Lower lobe of right lung (tissue), 2 donors: ENCODE measurements around the gene CFAP100. TPM values are rescaled to one million over a fixed set of nuclear protein-coding genes. Genes with fewer than 3 reads are reported as not detected.
A peak's percentile ranks its signal among the peaks of the same experiment; 100 is the strongest.

Source experiments
- ATAC-seq, 2 donors: fragments of 200-7000 bp; cut with Tn5 transposase; one replicate each; pipeline ENCODE4 v1.9.1; 2020 to 2022; ENCODE audit warnings: mild to moderate bottlenecking in 2 of 2, moderate library complexity in 2 of 2
- DNase-seq: peaks from one replicate; pipeline ENCODE4 v3.0.0-alpha.2; 2020
- H3K27ac ChIP-seq: fragments of 200-600 bp; one replicate; pipeline ENCODE4 v1.8.0; 2022
- H3K27me3 ChIP-seq: fragments of 200-600 bp; one replicate; pipeline ENCODE4 v1.8.0; 2022; ENCODE audit warnings: low read depth
- H3K36me3 ChIP-seq: fragments of 200-600 bp; one replicate; pipeline ENCODE4 v1.8.0; 2022; ENCODE audit warnings: mild to moderate bottlenecking
- H3K4me1 ChIP-seq: fragments of 200-600 bp; one replicate; pipeline ENCODE4 v1.8.0; 2022
- H3K4me3 ChIP-seq: fragments of 200-600 bp; one replicate; pipeline ENCODE4 v1.8.0; 2022; ENCODE audit warnings: mild to moderate bottlenecking
- H3K9me3 ChIP-seq: fragments of 200-600 bp; one replicate; pipeline ENCODE4 v1.8.0; 2022
- intact Hi-C: fragments of 100-400 bp; cut with DNase I; formaldehyde crosslinking; loops from one replicate; pipeline ENCODE4 v1.11.0; 2022
- total RNA-seq: library from RNA; stranded (reverse); fragmentation: NEBNext Ultra II Directional; extraction: Animal tissue kit (Norgen Biotek cat#: 25700); gene quantifications from one replicate; pipeline ENCODE4 v1.2.1, GENCODE V29; 2021
- TF ChIP-seq, protein P1 (sequence below): fragments of 200-600 bp; IDR thresholded peaks from one replicate; pipeline ENCODE4 v1.8.0; 2022; ENCODE audit warnings: antibody characterized with exemption, mild to moderate bottlenecking
- donor health status: DM: no; HTN: yes; CAD: no; lungs with severe emphysema.

The CFAP100 gene
- total RNA-seq, 1 donor from 2014 or later, result 21.5 TPM

DNA sequence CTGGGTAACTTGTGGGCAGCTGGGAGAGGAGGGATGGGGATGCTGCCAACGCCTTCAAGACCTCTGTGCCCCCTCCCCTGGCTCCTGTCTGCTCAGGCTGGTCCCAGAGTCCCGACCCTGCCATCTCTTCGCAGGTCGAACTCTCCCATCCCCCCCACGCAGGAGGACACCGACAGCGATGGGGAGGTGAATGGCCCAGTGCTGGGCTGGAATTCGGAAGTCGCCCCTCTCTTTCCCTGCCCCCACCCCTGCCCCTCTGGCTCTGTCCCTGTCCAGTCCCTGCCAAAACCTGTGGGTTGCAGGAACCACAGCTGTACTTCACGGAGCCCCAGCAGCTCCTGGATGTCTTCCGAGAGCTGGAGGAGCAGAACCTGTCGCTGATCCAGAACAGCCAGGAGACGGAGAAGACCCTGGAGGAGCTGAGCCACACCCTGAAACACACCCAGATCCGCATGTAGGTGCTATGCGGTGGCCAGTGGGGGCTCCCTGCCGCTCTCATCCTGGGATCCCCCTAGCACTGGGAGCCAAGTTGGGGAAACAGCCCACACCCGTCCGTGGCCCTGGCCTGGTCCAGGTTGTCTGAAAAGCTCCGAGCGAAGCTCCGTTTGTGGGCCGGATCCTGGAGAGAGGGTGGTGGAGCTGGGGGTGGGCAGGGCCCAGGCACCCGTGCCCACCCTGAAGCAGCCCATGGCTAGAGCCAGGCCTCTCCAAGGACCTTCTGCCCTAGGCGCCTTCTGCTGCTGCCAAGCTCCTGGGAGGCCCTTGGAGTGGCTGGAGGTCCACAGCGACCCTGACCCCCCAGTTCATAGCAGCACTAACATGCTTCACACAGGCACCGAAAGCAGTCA is 28.7 kb downstream of the CFAP100 start:
- H3K27ac ChIP-seq, result no peak overlapping the region
- TF ChIP-seq, protein P1, sequence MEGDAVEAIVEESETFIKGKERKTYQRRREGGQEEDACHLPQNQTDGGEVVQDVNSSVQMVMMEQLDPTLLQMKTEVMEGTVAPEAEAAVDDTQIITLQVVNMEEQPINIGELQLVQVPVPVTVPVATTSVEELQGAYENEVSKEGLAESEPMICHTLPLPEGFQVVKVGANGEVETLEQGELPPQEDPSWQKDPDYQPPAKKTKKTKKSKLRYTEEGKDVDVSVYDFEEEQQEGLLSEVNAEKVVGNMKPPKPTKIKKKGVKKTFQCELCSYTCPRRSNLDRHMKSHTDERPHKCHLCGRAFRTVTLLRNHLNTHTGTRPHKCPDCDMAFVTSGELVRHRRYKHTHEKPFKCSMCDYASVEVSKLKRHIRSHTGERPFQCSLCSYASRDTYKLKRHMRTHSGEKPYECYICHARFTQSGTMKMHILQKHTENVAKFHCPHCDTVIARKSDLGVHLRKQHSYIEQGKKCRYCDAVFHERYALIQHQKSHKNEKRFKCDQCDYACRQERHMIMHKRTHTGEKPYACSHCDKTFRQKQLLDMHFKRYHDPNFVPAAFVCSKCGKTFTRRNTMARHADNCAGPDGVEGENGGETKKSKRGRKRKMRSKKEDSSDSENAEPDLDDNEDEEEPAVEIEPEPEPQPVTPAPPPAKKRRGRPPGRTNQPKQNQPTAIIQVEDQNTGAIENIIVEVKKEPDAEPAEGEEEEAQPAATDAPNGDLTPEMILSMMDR, result no peak
- H3K36me3 ChIP-seq, result no peaks in the 10 kb centered on the region
- ATAC-seq, result no peak
- peaks cover 26% of the 10 kb centered on the region for H3K9me3 ChIP-seq
- H3K4me1 ChIP-seq, result no peaks in the 10 kb centered on the region
- intact Hi-C loops, result no loop called here
- peak; percentile 32 for DNase-seq
- no peak overlapping the region for H3K4me3 ChIP-seq
- peaks cover 5% of the 10 kb centered on the region for H3K27me3 ChIP-seq

DNA sequence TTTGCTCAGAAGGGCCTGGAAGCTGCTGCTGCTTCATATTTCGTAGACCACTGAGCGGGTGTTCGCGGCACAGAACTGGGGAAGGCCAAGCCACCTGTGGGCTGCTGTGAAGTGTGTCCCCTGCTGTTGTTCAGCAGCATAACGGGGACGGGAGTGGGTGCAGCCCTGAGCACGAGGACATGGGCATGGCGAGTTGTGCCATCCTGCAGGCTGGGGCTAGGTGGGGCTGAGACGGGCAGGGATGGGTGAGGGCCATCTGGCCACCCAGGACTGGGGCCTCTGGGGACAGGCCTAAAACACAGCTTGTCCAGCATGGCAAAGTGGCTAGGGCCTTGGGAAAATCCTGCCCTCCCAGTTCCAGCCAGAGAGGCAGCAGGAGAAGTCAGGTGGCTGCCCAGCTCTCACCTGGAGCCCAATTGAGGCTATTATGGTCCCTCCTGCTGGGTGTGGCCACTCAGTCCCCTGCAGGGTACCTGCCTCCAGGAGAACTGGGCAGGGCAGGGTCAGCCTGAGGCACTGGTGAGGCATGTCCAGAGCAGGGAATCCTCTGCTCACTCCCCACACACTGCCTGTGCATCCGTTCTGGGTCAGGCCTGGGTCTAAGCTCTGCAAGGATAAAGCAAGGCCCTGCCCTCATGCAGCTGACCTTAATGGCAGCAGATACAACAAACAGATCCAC is 29.5 kb downstream of the CFAP100 start:
- DNase-seq (no peak), ATAC-seq (no peak)
- TF ChIP-seq, protein P1, result no peak
- no peaks in the 10 kb centered on the region for H3K4me1 ChIP-seq
- H3K9me3 ChIP-seq, result peaks cover 26% of the 10 kb centered on the region
- intact Hi-C loops, result no loop called here
- H3K27ac ChIP-seq, result no peak overlapping the region
- no peak overlapping the region for H3K4me3 ChIP-seq
- no peaks in the 10 kb centered on the region for H3K27me3 ChIP-seq
- H3K36me3 ChIP-seq, result no peaks in the 10 kb centered on the region

DNA sequence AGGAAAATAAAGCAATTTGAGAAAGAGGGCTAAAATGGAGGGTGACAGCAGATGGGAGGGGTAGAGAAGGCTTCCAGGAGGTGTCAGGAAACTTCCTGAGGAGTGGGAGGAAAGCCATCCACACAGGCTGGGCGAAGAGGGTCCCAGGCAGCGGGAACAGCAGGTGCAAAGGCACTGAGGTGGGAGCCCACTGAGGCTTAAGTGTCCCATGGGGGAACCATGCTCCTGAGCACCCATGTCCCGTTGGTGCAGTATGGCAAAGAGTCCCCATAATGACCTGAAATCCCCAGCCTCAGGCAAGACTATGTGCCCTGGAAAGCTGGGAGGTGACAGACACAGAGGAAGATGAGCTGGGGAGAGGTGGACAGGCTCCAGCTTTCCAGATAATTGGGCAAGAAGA is 30.0 kb downstream of the CFAP100 start:
- DNase-seq, result no peak
- ATAC-seq, result no peak
- Histone ChIP-seq H3K9me3 (peaks cover 26% of the 10 kb centered on the region), H3K36me3 (no peaks in the 10 kb centered on the region), H3K4me1 (no peaks in the 10 kb centered on the region), H3K27ac (no peak overlapping the region), H3K4me3 (no peak overlapping the region), H3K27me3 (no peaks in the 10 kb centered on the region)
- TF ChIP-seq, protein P1, result no peak
- intact Hi-C loops, result no loop called here

DNA sequence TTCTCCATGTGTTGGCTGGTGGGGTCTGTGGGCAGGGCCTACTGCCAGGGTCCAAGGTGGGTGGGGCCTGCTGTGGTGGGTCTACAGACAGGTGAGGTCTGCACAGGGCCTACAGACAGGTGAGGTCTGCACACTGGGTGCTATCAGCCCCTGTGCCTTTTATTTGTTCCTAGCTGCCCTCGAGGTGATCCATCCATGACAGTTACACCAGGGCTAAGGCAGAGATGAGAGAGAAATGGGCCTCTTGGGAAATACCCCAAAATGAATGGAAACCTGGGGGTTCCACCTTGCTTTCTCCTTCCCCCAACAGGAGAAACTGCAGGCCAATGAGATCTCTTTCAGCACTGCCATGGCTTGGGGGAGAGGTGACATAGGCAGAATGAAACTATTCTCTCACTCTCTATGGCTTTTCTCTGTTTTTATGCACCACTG is 36.4 kb downstream of the CFAP100 start:
- no peak overlapping the region for H3K27ac ChIP-seq
- peaks cover 12% of the 10 kb centered on the region for H3K36me3 ChIP-seq
- H3K27me3 ChIP-seq, result no peaks in the 10 kb centered on the region
- peaks cover 19% of the 10 kb centered on the region for H3K9me3 ChIP-seq
- H3K4me1 ChIP-seq, result no peaks in the 10 kb centered on the region
- no peak overlapping the region for H3K4me3 ChIP-seq
- TF ChIP-seq, protein P1, result no peak
- ATAC-seq, result peak in 1 of 2 donors; percentile 20
- intact Hi-C loops, result no loop called here
- DNase-seq, result no peak

DNA sequence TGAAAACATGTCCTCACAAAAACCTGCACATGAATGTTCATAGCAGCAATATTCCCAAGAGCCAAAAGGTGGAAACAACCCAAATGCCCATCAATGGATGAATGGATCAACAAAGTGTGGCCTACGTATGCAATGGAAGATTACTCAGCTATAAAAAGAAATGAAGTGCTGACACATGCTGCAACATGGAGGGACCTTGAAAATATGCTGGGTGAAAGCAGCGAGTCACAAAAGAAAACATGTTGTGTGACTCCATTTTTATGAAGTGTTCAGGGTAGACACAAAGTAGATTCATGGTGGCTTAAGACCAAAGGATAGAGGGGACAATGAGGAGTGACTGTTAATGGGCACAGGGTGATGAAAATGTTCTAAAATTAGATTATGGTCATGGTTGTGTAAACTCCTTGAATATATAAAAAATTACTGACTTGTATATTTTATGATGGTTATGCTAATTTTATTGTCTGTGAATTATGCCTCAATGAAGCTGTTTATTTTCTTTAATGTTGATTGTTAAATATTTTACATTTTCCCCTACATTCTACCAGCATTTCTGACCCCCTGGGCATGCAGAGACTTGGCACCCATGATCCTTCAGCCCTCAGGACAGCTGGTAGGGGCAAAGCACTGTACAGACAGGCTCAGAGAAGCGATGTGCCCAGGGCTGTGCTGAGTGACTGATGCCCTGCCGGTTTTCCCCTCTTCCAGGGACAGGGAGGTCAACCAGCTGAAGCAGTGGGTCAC is 37.8 kb downstream of the CFAP100 start:
- Histone ChIP-seq H3K9me3 (peaks cover 6% of the 10 kb centered on the region), H3K27me3 (no peaks in the 10 kb centered on the region), H3K27ac (no peak overlapping the region), H3K36me3 (peaks cover 27% of the 10 kb centered on the region), H3K4me1 (no peaks in the 10 kb centered on the region), H3K4me3 (no peak overlapping the region)
- intact Hi-C loops, result no loop called here
- ATAC-seq (no peak), DNase-seq (no peak)
- TF ChIP-seq, protein P1, result no peak
